Measurements from ENCODE around the gene PLEK2.
"Not testable (repeated sequence)": the region's sequence is repeated elsewhere in the genome, so short reads cannot be mapped to it uniquely, and the experiment has no call there.

Gene PLEK2, protein sequence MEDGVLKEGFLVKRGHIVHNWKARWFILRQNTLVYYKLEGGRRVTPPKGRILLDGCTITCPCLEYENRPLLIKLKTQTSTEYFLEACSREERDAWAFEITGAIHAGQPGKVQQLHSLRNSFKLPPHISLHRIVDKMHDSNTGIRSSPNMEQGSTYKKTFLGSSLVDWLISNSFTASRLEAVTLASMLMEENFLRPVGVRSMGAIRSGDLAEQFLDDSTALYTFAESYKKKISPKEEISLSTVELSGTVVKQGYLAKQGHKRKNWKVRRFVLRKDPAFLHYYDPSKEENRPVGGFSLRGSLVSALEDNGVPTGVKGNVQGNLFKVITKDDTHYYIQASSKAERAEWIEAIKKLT

DNA sequence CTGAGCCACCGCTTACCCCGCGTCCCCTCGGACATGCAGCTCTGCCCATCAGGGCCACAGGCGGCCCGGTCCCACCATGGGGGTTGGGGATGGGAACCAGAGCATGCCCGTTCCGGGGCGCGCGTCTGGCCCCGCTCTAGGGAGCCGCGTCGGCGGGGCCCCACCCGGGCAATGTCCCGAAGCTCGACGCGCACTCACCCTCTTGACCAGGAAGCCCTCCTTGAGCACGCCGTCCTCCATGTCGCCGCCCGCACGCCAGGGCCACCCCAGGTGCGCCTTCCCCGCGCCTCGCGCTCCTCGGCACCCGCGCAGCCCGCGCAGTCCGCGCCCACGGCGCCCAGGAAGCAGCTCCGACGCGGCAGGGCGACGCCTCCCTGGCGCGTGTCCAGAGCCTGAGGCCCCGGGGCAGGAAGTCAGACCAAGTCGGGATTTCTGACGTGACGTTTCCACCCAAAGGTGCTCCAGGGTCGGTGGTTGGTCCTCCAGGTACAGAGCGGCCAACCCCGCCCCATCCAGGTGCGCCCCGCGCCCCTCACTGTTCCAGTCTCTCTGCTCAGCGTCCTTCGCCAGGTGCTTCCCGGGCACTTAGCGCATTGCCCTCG lies at the start of gene PLEK2:
PLEK2 (minus strand) TSS at position 346 of the 602 bp plus-strand sequence; CDS start at position 240, 106 bp downstream.
- DNase-seq (ENCODE audit: low read depth): peak; percentile 45

DNA sequence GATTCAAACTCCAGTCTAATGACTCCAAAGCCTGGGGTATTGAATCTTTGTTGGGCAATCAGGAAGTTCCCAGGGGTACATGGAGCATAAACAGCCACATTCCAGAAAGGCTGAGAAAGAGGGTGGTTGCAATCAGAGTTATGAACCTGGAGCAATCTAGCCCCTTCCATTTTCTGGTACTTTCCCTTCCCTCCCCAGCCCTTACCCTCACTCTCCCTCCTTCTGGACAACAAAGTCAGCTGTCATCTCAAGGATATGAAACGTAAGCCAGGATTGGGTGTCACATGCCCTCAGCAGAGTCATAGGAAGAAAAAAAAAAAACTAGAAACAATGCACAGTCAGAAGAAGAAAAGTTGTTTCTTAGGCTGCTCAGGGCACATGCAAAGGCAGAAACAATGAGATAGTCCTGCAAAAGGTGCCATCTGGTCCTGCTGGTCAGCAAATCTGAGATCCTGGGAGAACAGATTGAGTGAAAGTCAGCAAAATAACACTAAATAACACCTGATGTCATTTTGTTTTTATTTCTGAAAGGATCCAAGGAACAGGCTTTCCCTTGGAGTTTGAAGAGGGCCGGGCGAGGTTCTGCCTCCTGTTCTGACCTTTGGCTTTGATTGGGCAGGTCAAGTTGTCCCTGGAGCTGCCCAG lies 49.5 kb upstream of the PLEK2 start:
- no peak for DNase-seq (ENCODE audit: low read depth)

DNA sequence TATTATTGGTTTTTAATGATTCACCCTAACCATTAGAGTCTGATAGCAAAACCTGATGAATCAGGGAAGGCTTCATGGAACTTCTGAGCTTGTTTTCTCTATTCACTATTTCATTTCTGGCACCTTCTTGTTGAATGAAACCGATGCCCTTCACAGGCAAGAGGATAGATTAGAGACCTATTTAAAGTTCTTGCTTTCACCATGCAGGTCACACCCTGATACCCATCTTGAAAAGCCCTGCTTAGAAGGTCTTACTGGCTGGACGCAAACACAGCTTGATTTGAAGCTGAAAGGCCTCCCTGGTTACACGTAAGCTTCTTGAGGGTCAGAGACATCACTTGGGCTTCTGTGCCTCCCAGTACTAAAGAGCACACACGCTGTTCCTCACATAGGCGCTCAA lies 47.4 kb upstream of the PLEK2 start:
- no peak for DNase-seq (ENCODE audit: low read depth)

DNA sequence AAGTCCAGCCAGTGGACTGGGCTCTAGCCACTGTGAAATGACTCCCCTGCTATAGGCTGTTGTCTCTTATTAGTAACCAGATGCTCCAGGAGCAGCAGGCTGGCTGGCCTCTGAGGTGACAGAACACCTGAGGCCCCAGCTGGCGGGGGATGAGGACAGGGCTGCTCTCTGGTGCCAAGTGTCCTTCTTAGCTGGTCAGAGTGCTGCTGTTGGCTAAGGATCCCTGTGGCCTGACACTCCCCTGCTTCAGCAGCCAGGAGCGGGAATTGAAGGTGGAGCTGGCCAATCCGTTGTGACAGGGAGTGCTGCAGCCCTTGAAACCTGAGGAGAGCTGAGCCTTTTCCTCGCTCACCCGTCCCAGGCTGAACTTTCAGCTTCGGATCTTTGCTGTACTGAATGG lies 45.8 kb upstream of the PLEK2 start:
- no peak for DNase-seq (ENCODE audit: low read depth)

DNA sequence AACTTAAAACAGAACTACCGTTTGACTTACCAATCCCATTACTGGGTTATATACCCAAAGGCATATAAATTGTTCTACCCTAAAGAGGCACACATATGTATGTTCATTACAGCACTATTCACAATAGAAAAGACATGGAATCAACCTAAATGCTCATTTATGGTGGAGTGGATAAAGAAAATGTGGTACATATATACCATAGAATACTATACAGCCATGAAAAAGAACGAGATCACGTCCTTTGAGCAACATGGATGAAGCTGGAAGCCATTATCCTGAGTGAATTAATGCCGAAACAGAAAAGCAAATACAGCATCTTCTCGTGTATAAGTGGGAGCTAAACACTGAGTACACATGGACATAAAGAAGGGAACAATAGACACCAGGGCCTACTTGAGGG lies 44.8 kb upstream of the PLEK2 start:
- DNase-seq (ENCODE audit: low read depth): no peak

DNA sequence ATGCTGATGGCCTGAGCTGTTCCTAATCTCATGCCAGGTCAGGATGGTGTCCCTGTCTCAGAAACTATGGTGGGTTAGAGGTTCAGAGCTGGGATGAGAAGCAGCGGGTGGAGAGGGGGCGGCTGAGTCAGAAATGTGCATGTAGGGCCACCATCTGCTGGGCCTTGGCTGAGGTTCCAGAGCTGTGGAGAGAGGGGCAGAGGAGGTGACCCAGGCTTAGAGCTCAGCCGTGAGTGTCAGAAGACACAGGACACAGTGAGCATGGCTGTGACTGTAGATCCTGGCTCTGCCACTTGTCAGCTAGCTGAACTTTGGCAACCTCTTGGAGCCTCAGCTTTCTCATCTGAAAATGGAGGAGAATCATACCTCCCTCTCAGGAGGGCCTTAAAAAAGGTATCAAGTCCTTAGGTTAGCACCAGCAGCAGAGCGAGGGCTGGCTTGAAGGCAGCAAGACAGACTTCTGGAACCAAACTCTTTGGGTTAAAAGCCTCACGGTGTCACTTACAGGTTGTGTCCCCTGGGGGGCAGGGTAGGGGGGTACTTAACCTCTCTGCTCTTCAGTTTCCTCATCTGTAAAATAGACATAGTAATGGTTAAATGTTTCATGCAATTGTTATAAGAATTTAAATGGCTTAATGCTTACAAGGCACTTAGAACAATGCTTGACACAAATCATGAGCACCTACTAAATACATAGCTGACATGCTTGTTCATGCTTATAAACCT lies 41.8 kb upstream of the PLEK2 start:
- DNase-seq (ENCODE audit: low read depth): no peak

DNA sequence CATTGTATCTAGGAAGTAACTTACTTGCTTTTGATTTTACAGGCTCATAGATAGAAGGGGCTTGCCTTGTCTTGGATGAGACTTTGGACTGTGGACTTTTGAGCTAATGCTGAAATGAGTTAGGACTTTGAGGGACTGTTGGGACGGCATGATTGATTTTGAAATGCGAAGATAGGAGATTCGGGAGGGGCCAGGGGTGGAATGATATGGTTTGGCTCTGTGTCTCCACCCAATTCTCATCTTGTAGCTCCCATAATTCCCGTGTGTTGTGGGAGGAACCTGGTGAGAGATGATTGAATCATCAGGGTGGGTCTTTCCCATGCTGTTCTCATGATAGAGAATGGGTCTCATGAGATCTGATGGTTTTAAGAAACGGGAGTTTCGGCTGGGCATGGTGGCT lies 39.7 kb upstream of the PLEK2 start:
- DNase-seq (ENCODE audit: low read depth): not testable (repeated sequence)

DNA sequence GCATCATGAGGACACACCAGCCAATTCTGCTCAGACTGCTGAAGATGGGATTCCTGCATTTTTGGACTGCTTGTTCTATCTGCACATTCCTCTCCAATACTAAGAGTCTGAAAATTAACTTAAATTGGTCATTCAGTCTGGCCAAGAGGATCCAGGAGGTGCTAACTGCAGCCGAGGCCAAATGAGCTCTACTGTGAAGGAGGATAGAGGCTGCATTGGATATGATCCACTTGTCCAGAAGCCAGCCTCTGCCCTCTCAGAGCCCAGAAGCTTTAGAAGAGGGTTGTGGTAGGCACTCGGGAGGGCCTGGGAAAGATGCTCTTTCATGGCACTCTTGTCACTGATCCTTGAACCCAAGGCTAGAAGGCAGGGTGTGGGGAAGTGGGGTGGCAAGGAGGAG lies 37.1 kb upstream of the PLEK2 start:
- no peak for DNase-seq (ENCODE audit: low read depth)

DNA sequence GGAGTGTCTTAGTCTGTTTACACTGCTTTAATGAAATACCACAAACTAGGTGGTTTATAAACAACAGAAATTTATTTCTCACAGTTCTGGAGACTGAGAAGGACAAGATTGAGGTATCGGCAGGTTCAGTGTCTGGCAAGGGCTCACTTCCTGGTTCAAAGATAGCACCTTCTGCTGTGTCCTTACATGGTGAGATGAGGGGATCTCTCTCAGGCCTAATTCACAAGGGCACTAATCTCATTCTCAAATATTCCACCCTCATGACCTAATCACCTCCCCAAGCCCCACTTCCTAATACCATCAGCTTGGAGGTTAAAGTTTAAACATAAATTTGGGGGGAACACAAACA lies 35.0 kb upstream of the PLEK2 start:
- no peak for DNase-seq (ENCODE audit: low read depth)

DNA sequence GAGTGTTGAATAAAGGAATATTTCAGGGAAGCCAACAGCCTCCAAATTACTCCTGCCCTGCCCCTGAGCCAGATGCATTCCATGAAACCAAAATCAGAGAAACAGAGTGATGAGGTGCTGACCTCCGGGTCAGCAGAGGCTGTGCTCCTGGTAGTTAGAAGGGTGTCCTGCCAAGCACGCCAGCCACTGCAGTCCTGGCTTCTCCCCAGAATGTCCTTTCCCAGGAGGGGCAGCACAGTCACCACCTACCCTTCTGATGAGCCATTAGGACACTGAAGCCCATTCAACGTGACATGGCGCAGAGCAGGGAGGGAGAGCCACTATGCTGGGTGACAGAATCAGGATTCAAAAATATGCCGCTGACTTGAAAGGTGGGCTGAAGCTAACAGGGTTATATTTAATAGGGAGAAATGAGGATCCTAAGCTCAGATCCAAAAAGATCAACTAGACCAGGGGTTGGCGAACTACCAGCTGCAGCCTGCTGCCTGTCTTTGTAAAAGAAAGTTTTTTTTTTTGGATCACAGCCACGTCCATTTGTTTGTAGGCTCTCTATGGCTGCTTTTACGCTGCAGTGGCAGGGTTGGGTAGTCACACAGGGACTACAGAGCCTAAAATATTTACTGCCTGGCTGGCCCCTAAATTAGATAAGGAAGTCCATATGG lies 34.5 kb upstream of the PLEK2 start:
- DNase-seq (ENCODE audit: low read depth): no peak

DNA sequence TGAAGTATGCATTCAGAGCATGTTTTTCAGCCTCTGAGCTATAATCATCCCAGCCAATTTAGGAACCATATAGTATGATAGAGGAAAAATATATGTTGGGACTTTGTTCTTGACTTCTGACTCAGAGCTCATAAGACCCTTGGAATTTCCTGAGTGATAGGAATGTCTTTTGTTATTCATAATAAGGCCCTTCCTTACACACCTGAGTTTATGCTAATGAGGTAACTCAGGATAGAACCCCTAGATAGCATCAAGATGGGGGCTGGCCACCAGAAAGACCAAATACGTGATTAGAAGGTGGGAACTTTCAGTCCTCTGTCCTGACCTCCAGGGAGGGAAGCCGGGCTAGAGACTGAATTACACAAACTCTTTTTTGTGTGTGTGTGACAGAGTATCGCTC lies 32.4 kb upstream of the PLEK2 start:
- no peak for DNase-seq (ENCODE audit: low read depth)

DNA sequence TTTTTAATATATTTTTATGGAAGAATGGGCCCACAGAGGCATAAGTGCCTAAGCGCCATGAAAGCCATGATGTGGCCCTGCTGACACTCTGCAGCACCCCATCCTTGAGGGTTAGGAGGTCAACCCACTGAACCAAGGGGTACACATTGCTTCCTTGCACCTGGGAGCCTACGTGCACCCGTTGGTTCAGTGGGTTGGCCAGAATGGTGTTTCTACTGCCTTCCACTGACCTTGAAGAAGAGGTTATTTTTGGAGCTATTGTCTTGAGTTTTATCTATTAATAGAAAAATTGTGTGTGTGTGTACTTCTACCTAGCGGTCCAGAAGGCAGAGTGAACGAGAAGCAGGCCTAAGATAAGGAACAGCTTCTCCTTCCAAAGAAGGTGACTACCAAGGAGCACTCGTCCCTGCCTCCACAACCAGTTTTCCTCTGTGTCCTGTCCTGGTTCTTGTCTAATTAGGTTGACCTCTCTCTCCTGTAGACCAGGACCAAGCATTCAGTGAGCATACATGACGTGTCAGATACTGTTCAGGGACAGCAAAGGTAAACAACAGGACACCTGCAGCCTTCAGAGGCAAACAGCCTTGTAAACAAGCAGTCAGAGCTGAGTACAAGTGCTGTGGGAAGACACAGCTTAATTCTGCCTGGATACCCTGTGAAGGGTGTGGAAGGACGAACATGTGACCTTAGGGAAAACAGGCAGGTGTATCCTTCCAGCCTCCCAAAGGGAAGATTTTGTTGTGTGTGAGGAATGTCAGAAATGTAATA lies 30.4 kb upstream of the PLEK2 start:
- DNase-seq (ENCODE audit: low read depth): no peak

DNA sequence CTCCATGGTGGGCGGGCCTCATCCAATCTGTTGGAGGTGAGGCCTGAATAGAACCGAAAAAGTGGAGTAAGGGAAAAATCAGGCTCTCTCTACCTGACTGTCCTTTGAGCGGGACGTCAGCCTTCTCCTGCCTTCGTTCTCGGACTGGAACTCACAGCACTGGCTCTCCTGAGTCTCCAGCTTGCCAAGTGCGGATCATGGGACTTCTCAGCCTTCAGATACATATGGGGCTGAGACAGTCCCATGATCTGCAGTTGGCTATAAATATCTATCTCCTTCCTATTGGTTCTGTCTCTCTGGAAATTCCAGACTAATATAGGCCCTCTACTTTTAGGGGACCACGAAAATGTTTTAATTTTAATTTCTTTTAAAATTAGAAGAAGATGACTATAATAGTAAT lies 29.7 kb upstream of the PLEK2 start:
- no peak for DNase-seq (ENCODE audit: low read depth)

DNA sequence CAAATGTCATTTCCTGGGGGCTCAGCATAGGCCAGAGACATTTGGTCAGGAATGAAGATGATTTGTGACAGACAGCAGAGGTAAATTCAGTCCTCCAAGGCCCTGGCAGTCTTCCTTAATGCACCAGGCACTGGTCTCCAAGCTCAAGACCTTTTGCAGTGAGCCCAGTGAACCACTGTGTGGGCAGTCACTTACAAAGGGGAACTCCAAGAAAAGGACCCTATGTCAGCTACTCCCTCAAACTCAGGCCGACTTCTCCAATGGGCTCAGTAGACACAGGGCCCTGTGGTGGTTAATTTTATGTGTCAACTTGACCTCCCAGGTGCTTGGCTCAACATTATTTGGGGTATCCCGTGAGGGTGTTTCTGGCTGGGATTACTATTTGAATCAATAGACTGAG lies 29.3 kb upstream of the PLEK2 start:
- DNase-seq (ENCODE audit: low read depth): no peak

DNA sequence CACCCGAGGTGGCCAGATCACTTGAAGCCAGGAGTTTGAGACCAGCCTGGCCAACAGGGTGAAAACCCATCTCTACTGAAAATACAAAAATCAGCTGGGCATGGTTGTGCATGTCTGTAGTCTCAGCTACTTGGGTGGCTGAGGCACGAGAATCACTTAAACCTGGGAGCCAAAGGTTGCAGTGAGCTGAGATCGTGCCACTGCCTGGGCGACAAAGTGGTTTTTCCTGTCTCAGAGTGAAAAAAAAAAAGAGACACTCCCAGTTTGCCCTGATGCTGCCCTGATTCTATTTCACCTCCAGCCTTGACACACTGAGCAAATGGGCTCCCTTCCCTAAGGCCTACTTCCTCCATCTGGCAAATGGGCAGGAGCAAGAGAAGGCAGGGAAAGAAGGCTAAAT lies 28.5 kb upstream of the PLEK2 start:
- no peak for DNase-seq (ENCODE audit: low read depth)

DNA sequence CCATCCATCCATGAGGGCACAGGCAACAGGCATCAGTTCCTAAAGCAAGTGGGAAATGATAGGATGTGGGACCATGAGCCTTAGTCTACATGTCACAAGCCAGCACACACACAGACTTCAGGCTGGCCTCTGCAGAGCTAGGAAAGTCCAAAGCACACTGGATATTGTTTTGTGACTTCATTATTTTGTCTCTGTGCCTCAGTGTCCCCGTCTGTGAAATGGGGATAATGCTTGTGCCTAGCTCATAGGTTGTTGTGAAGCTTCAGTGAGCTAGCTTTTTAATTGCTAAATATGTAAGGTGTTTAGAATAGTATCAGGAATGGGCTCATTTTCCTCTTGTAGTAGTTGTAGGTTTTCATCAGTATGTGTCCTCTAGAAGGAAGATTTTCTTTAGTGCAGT lies 27.0 kb upstream of the PLEK2 start:
- DNase-seq (ENCODE audit: low read depth): no peak

DNA sequence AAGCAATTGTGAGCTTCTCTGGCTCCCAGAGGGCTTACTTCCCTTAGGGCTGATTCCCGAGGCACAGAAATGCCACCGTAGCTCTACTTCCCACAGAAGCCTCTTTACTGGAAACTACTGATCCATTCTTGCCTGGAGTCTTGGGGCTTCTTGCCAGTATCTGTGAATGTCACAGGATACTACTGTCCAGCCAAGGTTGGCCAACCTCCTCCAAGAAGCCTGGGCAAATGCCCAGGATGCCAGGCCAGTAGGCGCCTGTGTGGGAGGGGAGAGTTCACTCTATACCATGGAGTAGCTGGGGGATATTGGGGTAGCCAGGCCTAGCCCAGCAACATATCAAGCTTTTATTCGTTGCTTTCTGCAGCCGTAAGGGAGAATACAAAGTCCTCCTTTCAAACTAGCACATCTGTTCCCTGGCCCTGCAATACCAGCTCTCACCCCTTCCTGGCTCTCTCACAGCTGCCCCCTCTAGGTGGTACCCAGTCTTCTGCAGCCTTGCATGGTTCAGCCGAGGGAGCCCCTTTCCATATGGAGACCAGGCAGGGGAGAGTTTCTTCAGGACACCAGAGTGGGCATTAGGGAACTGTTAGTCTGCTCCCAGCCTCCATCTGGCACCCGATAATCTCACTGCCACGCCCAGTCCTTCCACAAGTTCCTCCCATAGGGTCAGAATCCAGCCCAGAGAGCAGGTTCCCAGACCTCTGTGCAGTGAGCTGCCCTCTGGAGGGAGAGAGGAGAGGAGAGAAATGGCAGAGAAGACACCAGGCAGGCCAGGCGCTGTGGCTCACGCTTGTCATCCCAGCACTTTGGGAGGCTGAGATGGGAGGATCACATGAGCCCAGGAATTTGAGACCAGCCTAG lies 24.3 kb upstream of the PLEK2 start:
- no peak for DNase-seq (ENCODE audit: low read depth)

DNA sequence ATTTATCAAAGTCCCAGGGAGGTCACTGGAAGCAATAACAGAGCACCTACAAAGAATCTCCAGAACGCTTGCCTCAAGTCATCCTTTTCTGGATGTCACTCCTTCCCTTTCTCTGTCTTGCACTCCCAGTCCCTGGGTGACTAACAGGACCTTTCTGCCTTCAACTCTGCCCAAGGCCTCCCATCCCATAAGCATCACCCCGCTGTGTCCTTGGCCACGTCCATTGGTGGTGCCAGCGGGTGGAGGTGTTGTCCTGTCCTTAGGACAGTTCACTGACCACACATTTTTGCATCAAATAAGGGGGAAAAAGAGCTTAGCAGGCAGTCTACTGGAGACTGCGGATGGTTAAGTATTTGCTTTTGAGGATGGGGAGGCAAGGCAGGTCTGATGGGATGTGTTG lies 23.6 kb upstream of the PLEK2 start:
- no peak for DNase-seq (ENCODE audit: low read depth)

DNA sequence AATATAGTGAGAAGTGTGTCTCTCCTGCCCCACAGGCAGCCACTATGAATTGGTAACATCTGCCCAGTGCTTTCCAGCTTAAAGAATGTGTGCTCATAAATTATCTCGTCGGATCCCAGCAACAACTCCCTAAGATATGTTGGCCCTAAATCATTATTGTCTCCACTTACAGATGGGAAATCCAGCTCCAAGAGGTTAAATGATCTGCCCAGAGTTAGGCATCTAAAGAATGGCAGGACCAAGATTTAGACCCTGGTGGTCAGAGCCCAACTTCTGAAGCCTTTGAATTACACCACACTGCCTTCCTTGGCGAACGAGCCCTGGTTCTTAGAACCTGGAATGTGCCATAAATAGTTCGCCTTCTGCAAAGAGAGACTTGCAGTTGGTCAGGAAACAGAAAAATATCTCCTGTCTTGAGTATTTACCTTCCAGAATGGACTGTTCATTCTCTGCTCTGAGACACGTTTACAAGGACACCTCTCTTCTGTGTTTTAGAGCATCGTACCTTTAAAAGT lies 20.1 kb upstream of the PLEK2 start:
- DNase-seq (ENCODE audit: low read depth): no peak

DNA sequence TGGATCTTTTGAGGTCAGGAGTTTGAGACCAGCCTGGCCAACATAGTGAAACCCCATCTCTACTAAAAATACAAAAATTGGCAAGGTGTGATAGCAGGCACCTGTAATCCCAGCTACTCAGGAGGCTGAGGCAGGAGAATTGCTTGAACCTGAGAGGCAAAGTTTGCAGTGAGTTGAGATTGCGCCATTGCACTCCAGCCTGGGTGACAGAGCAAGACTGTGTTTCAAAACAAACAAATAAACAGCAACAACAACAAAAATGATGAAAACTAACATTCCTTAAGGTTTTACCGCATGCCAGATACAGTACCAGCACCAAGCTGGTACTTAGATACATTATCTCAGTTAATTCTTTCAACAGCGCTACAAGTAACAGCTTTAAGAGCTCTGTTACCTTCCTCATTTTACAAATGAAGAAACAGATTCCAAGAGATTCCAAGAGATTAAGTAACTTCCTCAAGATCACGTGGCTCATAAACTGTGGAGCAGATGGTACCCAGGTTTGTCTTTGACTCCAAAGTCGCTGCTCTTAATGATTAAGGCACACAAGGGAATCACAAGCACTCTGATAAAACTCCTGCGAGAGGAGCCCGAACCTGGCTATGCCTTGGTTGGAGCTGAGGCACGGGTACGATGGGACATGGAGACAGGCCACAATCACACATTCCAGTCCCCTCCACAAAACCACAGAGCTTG lies 17.7 kb upstream of the PLEK2 start:
- DNase-seq (ENCODE audit: low read depth): no peak
